ENCODE results near the gene C4orf46.

C4orf46 gene

GRCh38 chr4:158656439-158656838 is 15.2 kb downstream of the C4orf46 start:
- Histone ChIP-seq H3K27me3 (ENCODE audit: control insufficient read depth, insufficient read depth, low read length) (no peaks in the 10 kb centered on the region), H3K4me3 (ENCODE audit: low read length) (no peak overlapping the region), H3K4me1 (ENCODE audit: control insufficient read depth, insufficient read depth, low read length) (no peaks in the 10 kb centered on the region), H3K27ac (ENCODE audit: low read length) (no peak overlapping the region), H3K9me3 (ENCODE audit: control insufficient read depth, insufficient read depth, low read length) (no peaks in the 10 kb centered on the region), H3K36me3 (ENCODE audit: control insufficient read depth, insufficient read depth, low read length) (no peaks in the 10 kb centered on the region)
- WGBS (ENCODE audit: insufficient coverage, insufficient read length) = no CpG with 5 or more reads among the region's 1 CpG
- no peak for DNase-seq (ENCODE audit: low read depth, low spot score)

DNA sequence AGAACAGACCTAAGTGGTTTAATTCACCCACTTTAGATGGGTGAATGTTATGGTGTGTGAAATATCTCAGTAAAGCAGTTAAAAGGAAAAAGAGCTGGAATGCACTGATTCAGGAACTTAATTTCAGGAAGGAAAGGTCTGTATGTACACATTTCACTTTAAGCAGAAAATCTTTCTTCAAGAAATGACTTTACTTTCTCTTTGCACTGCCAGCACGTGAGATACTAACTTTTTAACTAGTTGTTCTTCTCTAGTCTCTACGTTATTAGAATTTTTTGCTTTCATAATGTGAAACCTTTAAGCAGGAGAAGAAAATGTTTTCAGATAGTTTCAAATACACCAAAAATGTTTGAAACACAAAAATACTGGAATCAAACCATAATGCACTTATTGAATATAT is 18.8 kb downstream of the C4orf46 start:
- no peaks in the 10 kb centered on the region for H3K4me1 ChIP-seq (ENCODE audit: control insufficient read depth, insufficient read depth, low read length)
- H3K27me3 ChIP-seq (ENCODE audit: control insufficient read depth, insufficient read depth, low read length) = no peaks in the 10 kb centered on the region
- H3K27ac ChIP-seq (ENCODE audit: low read length) = no peak overlapping the region
- DNase-seq (ENCODE audit: low read depth, low spot score) = no peak
- whole genome bisulfite sequencing (ENCODE audit: insufficient coverage, insufficient read length) = no CpG with 5 or more reads among the region's 2 CpGs
- H3K9me3 ChIP-seq (ENCODE audit: control insufficient read depth, insufficient read depth, low read length) = no peaks in the 10 kb centered on the region
- H3K4me3 ChIP-seq (ENCODE audit: low read length) = no peak overlapping the region
- H3K36me3 ChIP-seq (ENCODE audit: control insufficient read depth, insufficient read depth, low read length) = no peaks in the 10 kb centered on the region

GRCh38 chr4:158649111-158649680 is 22.5 kb downstream of the C4orf46 start:
- no peaks in the 10 kb centered on the region for H3K4me1 ChIP-seq (ENCODE audit: control insufficient read depth, insufficient read depth, low read length)
- no peak overlapping the region for H3K4me3 ChIP-seq (ENCODE audit: low read length)
- H3K27ac ChIP-seq (ENCODE audit: low read length) = no peak overlapping the region
- no CpG with 5 or more reads among the region's 4 CpGs for WGBS (ENCODE audit: insufficient coverage, insufficient read length)
- no peaks in the 10 kb centered on the region for H3K9me3 ChIP-seq (ENCODE audit: control insufficient read depth, insufficient read depth, low read length)
- no peaks in the 10 kb centered on the region for H3K36me3 ChIP-seq (ENCODE audit: control insufficient read depth, insufficient read depth, low read length)
- DNase-seq (ENCODE audit: low read depth, low spot score) = no peak
- H3K27me3 ChIP-seq (ENCODE audit: control insufficient read depth, insufficient read depth, low read length) = no peaks in the 10 kb centered on the region

GRCh38 chr4:158644760-158645159 is 26.9 kb downstream of the C4orf46 start:
- Histone ChIP-seq H3K27me3 (ENCODE audit: control insufficient read depth, insufficient read depth, low read length) (no peaks in the 10 kb centered on the region), H3K9me3 (ENCODE audit: control insufficient read depth, insufficient read depth, low read length) (no peaks in the 10 kb centered on the region), H3K36me3 (ENCODE audit: control insufficient read depth, insufficient read depth, low read length) (no peaks in the 10 kb centered on the region), H3K4me3 (ENCODE audit: low read length) (no peak overlapping the region), H3K27ac (ENCODE audit: low read length) (no peak overlapping the region), H3K4me1 (ENCODE audit: control insufficient read depth, insufficient read depth, low read length) (no peaks in the 10 kb centered on the region)
- WGBS (ENCODE audit: insufficient coverage, insufficient read length) = no CpG with 5 or more reads among the region's 3 CpGs
- no peak for DNase-seq (ENCODE audit: low read depth, low spot score)

- no peaks in the 10 kb centered on the region for H3K27me3 ChIP-seq (ENCODE audit: control insufficient read depth, insufficient read depth, low read length)
- H3K27ac ChIP-seq (ENCODE audit: low read length) = no peak overlapping the region
- no peak overlapping the region for H3K4me3 ChIP-seq (ENCODE audit: low read length)
- no peaks in the 10 kb centered on the region for H3K4me1 ChIP-seq (ENCODE audit: control insufficient read depth, insufficient read depth, low read length)
- no peaks in the 10 kb centered on the region for H3K36me3 ChIP-seq (ENCODE audit: control insufficient read depth, insufficient read depth, low read length)
- no peak for DNase-seq (ENCODE audit: low read depth, low spot score)
- no CpG with 5 or more reads among the region's 5 CpGs for WGBS (ENCODE audit: insufficient coverage, insufficient read length)
- no peaks in the 10 kb centered on the region for H3K9me3 ChIP-seq (ENCODE audit: control insufficient read depth, insufficient read depth, low read length)
Measured at GRCh38 chr4:158644356-158644755, 27.3 kb downstream of the C4orf46 start.

- Histone ChIP-seq H3K36me3 (ENCODE audit: control insufficient read depth, insufficient read depth, low read length) (no peaks in the 10 kb centered on the region), H3K4me3 (ENCODE audit: low read length) (no peak overlapping the region), H3K9me3 (ENCODE audit: control insufficient read depth, insufficient read depth, low read length) (no peaks in the 10 kb centered on the region), H3K27ac (ENCODE audit: low read length) (no peak overlapping the region), H3K27me3 (ENCODE audit: control insufficient read depth, insufficient read depth, low read length) (no peaks in the 10 kb centered on the region), H3K4me1 (ENCODE audit: control insufficient read depth, insufficient read depth, low read length) (no peaks in the 10 kb centered on the region)
- no peak for DNase-seq (ENCODE audit: low read depth, low spot score)
- no CpG with 5 or more reads among the region's 1 CpG for WGBS (ENCODE audit: insufficient coverage, insufficient read length)
Measured at GRCh38 chr4:158636619-158637018, 35.1 kb downstream of the C4orf46 start.

GRCh38 chr4:158630893-158631292 is 40.8 kb downstream of the C4orf46 start:
- H3K9me3 ChIP-seq (ENCODE audit: control insufficient read depth, insufficient read depth, low read length) = no peaks in the 10 kb centered on the region
- H3K27me3 ChIP-seq (ENCODE audit: control insufficient read depth, insufficient read depth, low read length) = no peaks in the 10 kb centered on the region
- H3K4me3 ChIP-seq (ENCODE audit: low read length) = no peak overlapping the region
- no peak for DNase-seq (ENCODE audit: low read depth, low spot score)
- no CpG with 5 or more reads among the region's 1 CpG for WGBS (ENCODE audit: insufficient coverage, insufficient read length)
- H3K27ac ChIP-seq (ENCODE audit: low read length) = no peak overlapping the region
- H3K36me3 ChIP-seq (ENCODE audit: control insufficient read depth, insufficient read depth, low read length) = no peaks in the 10 kb centered on the region
- H3K4me1 ChIP-seq (ENCODE audit: control insufficient read depth, insufficient read depth, low read length) = no peaks in the 10 kb centered on the region

- Histone ChIP-seq H3K36me3 (ENCODE audit: control insufficient read depth, insufficient read depth, low read length) (no peaks in the 10 kb centered on the region), H3K9me3 (ENCODE audit: control insufficient read depth, insufficient read depth, low read length) (no peaks in the 10 kb centered on the region), H3K27ac (ENCODE audit: low read length) (no peak overlapping the region), H3K4me3 (ENCODE audit: low read length) (no peak overlapping the region), H3K27me3 (ENCODE audit: control insufficient read depth, insufficient read depth, low read length) (no peaks in the 10 kb centered on the region), H3K4me1 (ENCODE audit: control insufficient read depth, insufficient read depth, low read length) (no peaks in the 10 kb centered on the region)
- DNase-seq (ENCODE audit: low read depth, low spot score) = no peak
- no CpG with 5 or more reads among the region's 2 CpGs for WGBS (ENCODE audit: insufficient coverage, insufficient read length)
Measured at GRCh38 chr4:158625544-158625943, 46.1 kb downstream of the C4orf46 start.

GRCh38 chr4:158624889-158625478 is 46.7 kb downstream of the C4orf46 start:
- H3K4me3 ChIP-seq (ENCODE audit: low read length) = no peak overlapping the region
- no CpG with 5 or more reads among the region's 3 CpGs for WGBS (ENCODE audit: insufficient coverage, insufficient read length)
- H3K9me3 ChIP-seq (ENCODE audit: control insufficient read depth, insufficient read depth, low read length) = no peaks in the 10 kb centered on the region
- no peak overlapping the region for H3K27ac ChIP-seq (ENCODE audit: low read length)
- no peaks in the 10 kb centered on the region for H3K36me3 ChIP-seq (ENCODE audit: control insufficient read depth, insufficient read depth, low read length)
- peak; percentile 35 for DNase-seq (ENCODE audit: low read depth, low spot score)
- no peaks in the 10 kb centered on the region for H3K4me1 ChIP-seq (ENCODE audit: control insufficient read depth, insufficient read depth, low read length)
- no peaks in the 10 kb centered on the region for H3K27me3 ChIP-seq (ENCODE audit: control insufficient read depth, insufficient read depth, low read length)

DNA sequence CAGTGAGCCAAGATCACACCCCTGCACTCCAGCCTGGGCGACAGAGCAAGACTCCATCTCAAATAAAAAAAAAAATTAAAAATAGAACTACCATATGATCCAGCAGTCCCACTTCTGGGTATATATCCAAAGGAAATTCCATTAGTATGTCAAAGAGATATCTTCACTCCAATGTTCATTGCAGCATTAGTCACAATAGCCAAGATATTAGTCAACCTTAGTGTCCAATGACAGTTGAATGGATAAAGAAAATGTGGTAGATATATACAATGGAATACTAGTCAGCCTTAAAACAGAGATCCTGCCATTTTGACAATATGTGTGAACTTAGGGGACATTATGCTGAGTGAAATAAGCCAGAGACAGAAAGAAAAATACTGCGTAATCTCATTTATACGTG is 49.4 kb downstream of the C4orf46 start:
- Histone ChIP-seq H3K36me3 (ENCODE audit: control insufficient read depth, insufficient read depth, low read length) (no peaks in the 10 kb centered on the region), H3K4me3 (ENCODE audit: low read length) (no peak overlapping the region), H3K4me1 (ENCODE audit: control insufficient read depth, insufficient read depth, low read length) (no peaks in the 10 kb centered on the region), H3K27ac (ENCODE audit: low read length) (no peak overlapping the region), H3K9me3 (ENCODE audit: control insufficient read depth, insufficient read depth, low read length) (no peaks in the 10 kb centered on the region), H3K27me3 (ENCODE audit: control insufficient read depth, insufficient read depth, low read length) (no peaks in the 10 kb centered on the region)
- no CpG with 5 or more reads among the region's 3 CpGs for WGBS (ENCODE audit: insufficient coverage, insufficient read length)
- no peak for DNase-seq (ENCODE audit: low read depth, low spot score)

DNA sequence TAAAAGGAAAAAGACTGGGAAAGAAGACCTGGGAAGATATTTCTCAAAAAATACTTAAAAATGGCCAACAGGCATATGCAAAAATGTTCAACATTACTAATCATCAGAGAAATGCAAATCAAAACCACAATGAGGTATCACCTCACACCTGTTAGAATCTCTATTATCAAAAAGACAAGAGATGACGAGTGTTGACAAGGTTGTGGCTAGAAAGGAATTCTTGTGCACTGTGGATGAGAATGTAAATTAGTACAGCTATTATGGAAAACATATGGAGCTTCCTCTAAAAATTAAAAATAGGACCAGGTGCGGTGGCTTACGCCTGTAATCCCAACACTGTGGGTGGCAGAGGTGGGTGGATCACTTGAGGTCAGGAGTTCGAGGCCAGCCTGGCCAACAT is 50.0 kb downstream of the C4orf46 start:
- Histone ChIP-seq H3K4me3 (ENCODE audit: low read length) (no peak overlapping the region), H3K9me3 (ENCODE audit: control insufficient read depth, insufficient read depth, low read length) (no peaks in the 10 kb centered on the region), H3K27ac (ENCODE audit: low read length) (no peak overlapping the region), H3K36me3 (ENCODE audit: control insufficient read depth, insufficient read depth, low read length) (no peaks in the 10 kb centered on the region), H3K27me3 (ENCODE audit: control insufficient read depth, insufficient read depth, low read length) (no peaks in the 10 kb centered on the region), H3K4me1 (ENCODE audit: control insufficient read depth, insufficient read depth, low read length) (no peaks in the 10 kb centered on the region)
- DNase-seq (ENCODE audit: low read depth, low spot score) = no peak
- WGBS (ENCODE audit: insufficient coverage, insufficient read length) = no CpG with 5 or more reads among the region's 4 CpGs

All from iPS DF 6.9 (cell line).